Liver (tissue), 9 donors: ENCODE data around the gene E2F7. TPM values are rescaled to one million over a fixed set of nuclear protein-coding genes. Genes with fewer than 3 reads are reported as not detected.

Experiments
- DNase-seq: peaks from one replicate; pipeline ENCODE4 v3.0.0-alpha.2; 2017; ENCODE audit warnings: low spot score
- H3K27ac ChIP-seq, 2 donors: one replicate each; pipeline ENCODE4 v1.7.0; 2013; ENCODE audit warnings: inconsistent platforms in 2 of 2, low read length in 2 of 2, control low read depth in 1 of 2, low read depth in 1 of 2, mild to moderate bottlenecking in 1 of 2
- H3K27me3 ChIP-seq, 4 donors: one replicate each; pipeline versions ENCODE4 v1.6.1 to v1.7.0; 2013; ENCODE audit warnings: low read length in 3 of 4, inconsistent platforms in 1 of 4, mild to moderate bottlenecking in 1 of 4, moderate library complexity in 1 of 4; ENCODE audit not compliant: control insufficient read depth in 4 of 4, insufficient read depth in 4 of 4
- H3K36me3 ChIP-seq, 4 donors: one replicate each; pipeline versions ENCODE4 v1.6.1 to v1.7.0; 2013; ENCODE audit warnings: low read length in 3 of 4, mild to moderate bottlenecking in 3 of 4, low read depth in 1 of 4, moderate library complexity in 1 of 4; ENCODE audit not compliant: control insufficient read depth in 4 of 4, insufficient read depth in 3 of 4
- H3K4me1 ChIP-seq, 4 donors: one replicate each; pipeline versions ENCODE4 v1.6.1 to v1.7.0; 2013; ENCODE audit warnings: low read length in 3 of 4, mild to moderate bottlenecking in 3 of 4, moderate library complexity in 1 of 4; ENCODE audit not compliant: control insufficient read depth in 4 of 4, insufficient read depth in 4 of 4
- H3K4me3 ChIP-seq, 3 donors: one replicate each; pipeline versions ENCODE4 v1.6.1 to v1.7.0; 2013; ENCODE audit warnings: low read length in 3 of 3, control low read depth in 1 of 3, low read depth in 1 of 3, mild to moderate bottlenecking in 1 of 3
- H3K9ac ChIP-seq, 2 donors: one replicate each; pipeline ENCODE4 v1.7.0; 2013; ENCODE audit warnings: low read length in 2 of 2, mild to moderate bottlenecking in 2 of 2, moderate library complexity in 2 of 2, control low read depth in 1 of 2, low read depth in 1 of 2
- H3K9me3 ChIP-seq, 4 donors: one replicate each; pipeline versions ENCODE4 v1.6.1 to v1.7.0; 2013; ENCODE audit warnings: low read length in 3 of 4; ENCODE audit not compliant: control insufficient read depth in 4 of 4
- EGR1 ChIP-seq, 2 donors: IDR thresholded peaks; 2 replicates each; pipeline ENCODE4 v1.6.1; 2016 to 2018; ENCODE audit warnings: antibody characterized with exemption in 2 of 2, low read depth in 2 of 2
- FOXA1 ChIP-seq: IDR thresholded peaks from 2 replicates; pipeline ENCODE4 v1.6.1; 2016; ENCODE audit warnings: antibody characterized with exemption
- FOXA2 ChIP-seq: IDR thresholded peaks from 2 replicates; pipeline ENCODE4 v1.6.1; 2016; ENCODE audit warnings: antibody characterized with exemption
- GABPA ChIP-seq, 2 donors: IDR thresholded peaks in 1 of 2; conservative IDR thresholded peaks in 1 of 2; 2 replicates each; pipeline ENCODE4 v1.6.1; 2016; ENCODE audit warnings: antibody characterized with exemption in 2 of 2, mild to moderate bottlenecking in 1 of 2, moderate library complexity in 1 of 2
- HNF4A ChIP-seq, 2 donors: conservative IDR thresholded peaks; 2 replicates each; pipeline ENCODE4 v1.6.1; 2016; ENCODE audit warnings: antibody characterized with exemption in 2 of 2, mild to moderate bottlenecking in 2 of 2
- HNF4G ChIP-seq: IDR thresholded peaks from 2 replicates; pipeline ENCODE4 v1.6.1; 2016; ENCODE audit warnings: antibody characterized with exemption
- JUND ChIP-seq, 2 donors: IDR thresholded peaks; 2 replicates each; pipeline ENCODE4 v1.6.1; 2016; ENCODE audit warnings: antibody characterized with exemption in 2 of 2
- NR2F2 ChIP-seq: IDR thresholded peaks from 2 replicates; pipeline ENCODE4 v1.6.1; 2016; ENCODE audit warnings: antibody characterized with exemption
- RAD21 ChIP-seq, 2 donors: IDR thresholded peaks; 2 replicates each; pipeline ENCODE4 v1.6.1; 2016; ENCODE audit warnings: antibody characterized with exemption in 2 of 2, mild to moderate bottlenecking in 2 of 2
- RXRA ChIP-seq, 2 donors: IDR thresholded peaks; 2 replicates each; pipeline ENCODE4 v1.6.1; 2017 to 2018; ENCODE audit warnings: antibody characterized with exemption in 2 of 2, mild to moderate bottlenecking in 1 of 2
- SP1 ChIP-seq: IDR thresholded peaks from 2 replicates; pipeline ENCODE4 v1.6.1; 2018; ENCODE audit warnings: antibody characterized with exemption, mild to moderate bottlenecking
- TAF1 ChIP-seq: conservative IDR thresholded peaks from 2 replicates; pipeline ENCODE4 v1.6.1; 2016; ENCODE audit warnings: antibody characterized with exemption, mild to moderate bottlenecking
- YY1 ChIP-seq: IDR thresholded peaks from 2 replicates; pipeline ENCODE4 v1.6.1; 2016; ENCODE audit warnings: antibody characterized with exemption, mild to moderate bottlenecking
- WGBS: extraction: QIAGEN DNeasy Blood & Tissue Kit; methylation state at CpG from one replicate; pipeline ENCODE4 v1.1.7; 2013; 5-methylcytosine and 5-hydroxymethylcytosine counted together
- polyA plus RNA-seq, 2 donors: library from polyadenylated mRNA; stranded (reverse) in 1 of 2; unstranded in 1 of 2; fragments of 200-250 nt in 1 of 2; fragments of >200 nt in 1 of 2; fragmentation: Nextera tagmentation in 1 of 2; extraction: Ambion mirVana in 1 of 2; gene quantifications; one replicate each; pipeline versions ENCODE4 v1.2.1 to v1.2.3, GENCODE V29; 2013 to 2015
- total RNA-seq, 2 donors: library from RNA; depleted of rRNA; stranded (reverse); fragments of >200 nt; gene quantifications; one replicate each; pipeline ENCODE4 v1.2.3, GENCODE V29; 2014
- TF ChIP-seq, protein P1 (sequence below): fragments of 150-350 bp; IDR thresholded peaks from 2 replicates; pipeline ENCODE4 v1.5.1; 2017; ENCODE audit warnings: improper control_type of control experiment, low read depth, low read length; ENCODE audit not compliant: missing input control
- TF ChIP-seq, protein P2 (sequence below): IDR thresholded peaks from 2 replicates; pipeline ENCODE4 v1.6.1; 2016; ENCODE audit warnings: antibody characterized with exemption
- TF ChIP-seq, protein P3 (sequence below): IDR thresholded peaks from 2 replicates; pipeline ENCODE4 v1.6.1; 2016; ENCODE audit warnings: antibody characterized with exemption
- TF ChIP-seq, protein P4 (sequence below): IDR thresholded peaks from 2 replicates; pipeline ENCODE4 v1.6.1; 2016; ENCODE audit warnings: antibody characterized with exemption
- TF ChIP-seq, protein P5 (sequence below): IDR thresholded peaks from 2 replicates; pipeline ENCODE4 v1.6.1; 2016; ENCODE audit warnings: antibody characterized with exemption, mild to moderate bottlenecking
- donor health status: healthy.
- donor health status: healthy.
- donor health status: healthy.
- donor health status: healthy.
- donor health status: healthy.

The E2F7 gene
- total and polyA plus RNA-seq, 4 donors: 0.13 to 5.8 (median 0.17) TPM; not detected in 1

DNA sequence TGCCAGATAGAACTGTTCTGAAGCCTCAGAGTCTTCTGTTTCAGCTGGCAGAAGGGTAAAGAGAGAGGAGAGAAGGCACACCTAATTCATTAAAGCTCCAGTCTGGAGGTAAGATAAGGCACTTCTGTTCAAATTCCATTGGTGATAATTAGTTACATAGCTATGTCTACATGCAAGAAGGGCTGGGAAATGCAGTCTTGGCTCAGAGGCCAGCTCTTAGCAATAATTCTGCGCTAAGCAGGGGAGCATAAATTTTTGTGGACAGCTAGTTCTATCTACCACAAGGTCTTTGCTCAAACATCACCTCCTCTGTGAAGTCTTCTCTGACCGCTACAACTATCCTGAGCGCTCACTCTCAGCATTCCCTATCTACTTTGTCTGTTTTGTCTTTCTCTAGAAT is 14.3 kb upstream of the E2F7 start:
- no peak overlapping the region for H3K9ac ChIP-seq
- no peak overlapping the region for H3K4me3 ChIP-seq
- H3K27me3 ChIP-seq: peaks cover 0 to 3% (median under 1%) of the 10 kb centered on the region in 4 donors
- WGBS: 81% methylated on average over 3 of the region's 3 CpGs
- peaks cover 0 to 3% (median 0%) of the 10 kb centered on the region in 4 donors for H3K9me3 ChIP-seq
- no peak for DNase-seq
- H3K36me3 ChIP-seq: no peaks in the 10 kb centered on the region
- no peaks in the 10 kb centered on the region for H3K4me1 ChIP-seq
- H3K27ac ChIP-seq: no peak overlapping the region
- TF ChIP-seq, protein P1, sequence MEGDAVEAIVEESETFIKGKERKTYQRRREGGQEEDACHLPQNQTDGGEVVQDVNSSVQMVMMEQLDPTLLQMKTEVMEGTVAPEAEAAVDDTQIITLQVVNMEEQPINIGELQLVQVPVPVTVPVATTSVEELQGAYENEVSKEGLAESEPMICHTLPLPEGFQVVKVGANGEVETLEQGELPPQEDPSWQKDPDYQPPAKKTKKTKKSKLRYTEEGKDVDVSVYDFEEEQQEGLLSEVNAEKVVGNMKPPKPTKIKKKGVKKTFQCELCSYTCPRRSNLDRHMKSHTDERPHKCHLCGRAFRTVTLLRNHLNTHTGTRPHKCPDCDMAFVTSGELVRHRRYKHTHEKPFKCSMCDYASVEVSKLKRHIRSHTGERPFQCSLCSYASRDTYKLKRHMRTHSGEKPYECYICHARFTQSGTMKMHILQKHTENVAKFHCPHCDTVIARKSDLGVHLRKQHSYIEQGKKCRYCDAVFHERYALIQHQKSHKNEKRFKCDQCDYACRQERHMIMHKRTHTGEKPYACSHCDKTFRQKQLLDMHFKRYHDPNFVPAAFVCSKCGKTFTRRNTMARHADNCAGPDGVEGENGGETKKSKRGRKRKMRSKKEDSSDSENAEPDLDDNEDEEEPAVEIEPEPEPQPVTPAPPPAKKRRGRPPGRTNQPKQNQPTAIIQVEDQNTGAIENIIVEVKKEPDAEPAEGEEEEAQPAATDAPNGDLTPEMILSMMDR: no peak
- no peak for TF ChIP-seq FOXA2
- TF ChIP-seq FOXA1: no peak
- TF ChIP-seq, protein P2, sequence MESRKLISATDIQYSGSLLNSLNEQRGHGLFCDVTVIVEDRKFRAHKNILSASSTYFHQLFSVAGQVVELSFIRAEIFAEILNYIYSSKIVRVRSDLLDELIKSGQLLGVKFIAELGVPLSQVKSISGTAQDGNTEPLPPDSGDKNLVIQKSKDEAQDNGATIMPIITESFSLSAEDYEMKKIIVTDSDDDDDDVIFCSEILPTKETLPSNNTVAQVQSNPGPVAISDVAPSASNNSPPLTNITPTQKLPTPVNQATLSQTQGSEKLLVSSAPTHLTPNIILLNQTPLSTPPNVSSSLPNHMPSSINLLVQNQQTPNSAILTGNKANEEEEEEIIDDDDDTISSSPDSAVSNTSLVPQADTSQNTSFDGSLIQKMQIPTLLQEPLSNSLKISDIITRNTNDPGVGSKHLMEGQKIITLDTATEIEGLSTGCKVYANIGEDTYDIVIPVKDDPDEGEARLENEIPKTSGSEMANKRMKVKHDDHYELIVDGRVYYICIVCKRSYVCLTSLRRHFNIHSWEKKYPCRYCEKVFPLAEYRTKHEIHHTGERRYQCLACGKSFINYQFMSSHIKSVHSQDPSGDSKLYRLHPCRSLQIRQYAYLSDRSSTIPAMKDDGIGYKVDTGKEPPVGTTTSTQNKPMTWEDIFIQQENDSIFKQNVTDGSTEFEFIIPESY: no peak
- no peak for TF ChIP-seq SP1
- TF ChIP-seq, protein P3, sequence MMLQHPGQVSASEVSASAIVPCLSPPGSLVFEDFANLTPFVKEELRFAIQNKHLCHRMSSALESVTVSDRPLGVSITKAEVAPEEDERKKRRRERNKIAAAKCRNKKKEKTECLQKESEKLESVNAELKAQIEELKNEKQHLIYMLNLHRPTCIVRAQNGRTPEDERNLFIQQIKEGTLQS: no peak
- no peak for TF ChIP-seq JUND (IDR thresholded peaks at IDR 0.05)
- TF ChIP-seq NR2F2: no peak
- TF ChIP-seq, protein P4, sequence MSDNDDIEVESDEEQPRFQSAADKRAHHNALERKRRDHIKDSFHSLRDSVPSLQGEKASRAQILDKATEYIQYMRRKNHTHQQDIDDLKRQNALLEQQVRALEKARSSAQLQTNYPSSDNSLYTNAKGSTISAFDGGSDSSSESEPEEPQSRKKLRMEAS: no peak
- no peak for TF ChIP-seq HNF4G
- TF ChIP-seq RAD21 (IDR thresholded peaks at IDR 0.05): no peak
- no peak for TF ChIP-seq YY1
- TF ChIP-seq HNF4A (conservative IDR thresholded peaks at IDR 0.05): no peak

DNA sequence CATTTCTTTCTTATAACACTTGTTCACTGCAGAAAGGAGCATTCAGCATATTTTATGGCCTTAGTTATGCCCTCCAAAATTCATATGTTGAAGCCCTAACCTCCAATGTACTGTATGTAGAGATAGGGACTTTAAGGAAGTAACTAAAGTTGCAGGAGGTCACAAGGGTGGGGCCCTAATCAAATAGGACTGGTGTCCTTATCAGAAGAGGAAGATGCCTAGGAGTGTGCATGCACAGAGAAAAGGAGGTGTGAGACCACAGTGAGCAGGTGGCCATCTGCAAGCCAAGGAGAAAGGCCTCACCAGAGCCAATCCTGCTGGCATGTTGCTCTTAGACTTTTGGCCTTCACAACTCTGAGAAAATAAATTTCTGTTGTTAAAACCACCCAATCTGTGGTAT is 12.9 kb upstream of the E2F7 start:
- H3K4me3 ChIP-seq: no peak overlapping the region
- no peak overlapping the region for H3K9ac ChIP-seq
- TF ChIP-seq, protein P3: no peak
- no peak for TF ChIP-seq GABPA (IDR thresholded peaks at IDR 0.05 in 1 of 2, conservative IDR thresholded peaks at IDR 0.05 in 1 of 2)
- no peak for TF ChIP-seq SP1
- no peak for TF ChIP-seq FOXA1
- TF ChIP-seq JUND (IDR thresholded peaks at IDR 0.05): no peak
- no peak for TF ChIP-seq HNF4G
- TF ChIP-seq, protein P5, sequence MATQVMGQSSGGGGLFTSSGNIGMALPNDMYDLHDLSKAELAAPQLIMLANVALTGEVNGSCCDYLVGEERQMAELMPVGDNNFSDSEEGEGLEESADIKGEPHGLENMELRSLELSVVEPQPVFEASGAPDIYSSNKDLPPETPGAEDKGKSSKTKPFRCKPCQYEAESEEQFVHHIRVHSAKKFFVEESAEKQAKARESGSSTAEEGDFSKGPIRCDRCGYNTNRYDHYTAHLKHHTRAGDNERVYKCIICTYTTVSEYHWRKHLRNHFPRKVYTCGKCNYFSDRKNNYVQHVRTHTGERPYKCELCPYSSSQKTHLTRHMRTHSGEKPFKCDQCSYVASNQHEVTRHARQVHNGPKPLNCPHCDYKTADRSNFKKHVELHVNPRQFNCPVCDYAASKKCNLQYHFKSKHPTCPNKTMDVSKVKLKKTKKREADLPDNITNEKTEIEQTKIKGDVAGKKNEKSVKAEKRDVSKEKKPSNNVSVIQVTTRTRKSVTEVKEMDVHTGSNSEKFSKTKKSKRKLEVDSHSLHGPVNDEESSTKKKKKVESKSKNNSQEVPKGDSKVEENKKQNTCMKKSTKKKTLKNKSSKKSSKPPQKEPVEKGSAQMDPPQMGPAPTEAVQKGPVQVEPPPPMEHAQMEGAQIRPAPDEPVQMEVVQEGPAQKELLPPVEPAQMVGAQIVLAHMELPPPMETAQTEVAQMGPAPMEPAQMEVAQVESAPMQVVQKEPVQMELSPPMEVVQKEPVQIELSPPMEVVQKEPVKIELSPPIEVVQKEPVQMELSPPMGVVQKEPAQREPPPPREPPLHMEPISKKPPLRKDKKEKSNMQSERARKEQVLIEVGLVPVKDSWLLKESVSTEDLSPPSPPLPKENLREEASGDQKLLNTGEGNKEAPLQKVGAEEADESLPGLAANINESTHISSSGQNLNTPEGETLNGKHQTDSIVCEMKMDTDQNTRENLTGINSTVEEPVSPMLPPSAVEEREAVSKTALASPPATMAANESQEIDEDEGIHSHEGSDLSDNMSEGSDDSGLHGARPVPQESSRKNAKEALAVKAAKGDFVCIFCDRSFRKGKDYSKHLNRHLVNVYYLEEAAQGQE: no peak
- no peak for TF ChIP-seq RXRA (IDR thresholded peaks at IDR 0.05)
- no peak for TF ChIP-seq TAF1
- TF ChIP-seq YY1: no peak
- TF ChIP-seq, protein P4: no peak
- TF ChIP-seq RAD21 (IDR thresholded peaks at IDR 0.05): no peak
- TF ChIP-seq, protein P2: no peak
- TF ChIP-seq HNF4A (conservative IDR thresholded peaks at IDR 0.05): no peak
- no peak for TF ChIP-seq FOXA2
- no peak for TF ChIP-seq EGR1 (IDR thresholded peaks at IDR 0.05; ENCODE audit: low read depth in 2 of 2)
- TF ChIP-seq NR2F2: no peak
- TF ChIP-seq, protein P1: no peak
- peaks cover 0 to 3% (median under 1%) of the 10 kb centered on the region in 4 donors for H3K27me3 ChIP-seq
- peaks cover 0 to 3% (median 0%) of the 10 kb centered on the region in 4 donors for H3K9me3 ChIP-seq
- no peak for DNase-seq
- H3K27ac ChIP-seq: no peak overlapping the region
- H3K36me3 ChIP-seq: no peaks in the 10 kb centered on the region
- no peaks in the 10 kb centered on the region for H3K4me1 ChIP-seq
